ENCODE measurements around the gene DEFB108B. TPM values are rescaled to one million over a fixed set of nuclear protein-coding genes. Genes with fewer than 3 reads are reported as not detected.
"Not testable (repeated sequence)": the region's sequence is repeated elsewhere in the genome, so short reads cannot be mapped to it uniquely, and the experiment has no call there.

Gene DEFB108B
- not detected in 2 replicates for total RNA-seq

- intact Hi-C loops (cut with micrococcal nuclease): not testable (repeated sequence)
Measured at GRCh38 chr11:71832811-71833210, at the start of gene DEFB108B. TSS of gene DEFB108B (plus strand) at chr11:71833200. CDS start at chr11:71833200, 0 bp downstream.

- intact Hi-C loops (cut with micrococcal nuclease): loop anchor here (2.0 kb wide), 2 partner anchors 317 to 1515 kb away; partner anchors contain the start of genes LAMTOR1 and PPFIA1
Measured at GRCh38 chr11:71786114-71786847, 46.7 kb upstream of the DEFB108B start.

GRCh38 chr11:71786848-71787097 is 46.2 kb upstream of the DEFB108B start:
- intact Hi-C loops (cut with micrococcal nuclease): loop anchor here (1.0 to 2.0 kb wide), 8 partner anchors 14 to 1516 kb away; partner anchors contain the start of genes CLPB, DHCR7, LAMTOR1 and LRRC51

- intact Hi-C loops (cut with micrococcal nuclease): loop anchor here (1.0 to 2.0 kb wide), 8 partner anchors 13 to 1516 kb away; partner anchors contain the start of genes CLPB, DHCR7, LAMTOR1 and LRRC51
Measured at GRCh38 chr11:71787098-71787823, 45.7 kb upstream of the DEFB108B start.

GRCh38 chr11:71787824-71788454 is 45.1 kb upstream of the DEFB108B start:
- intact Hi-C loops (cut with micrococcal nuclease): loop anchor here (1.0 to 2.0 kb wide), 8 partner anchors 12 to 1517 kb away; partner anchors contain the start of genes CLPB, DHCR7, LAMTOR1 and LRRC51

GRCh38 chr11:71789444-71790196 is 43.4 kb upstream of the DEFB108B start:
- intact Hi-C loops (cut with micrococcal nuclease): not testable (repeated sequence)

GRCh38 chr11:71791111-71791510 is 41.9 kb upstream of the DEFB108B start:
- intact Hi-C loops (cut with micrococcal nuclease): not testable (repeated sequence)

GRCh38 chr11:71792621-71793235 is 40.3 kb upstream of the DEFB108B start:
- intact Hi-C loops (cut with micrococcal nuclease): loop anchor here (1.0 to 2.0 kb wide), 2 partner anchors 21 to 72 kb away; no protein-coding TSS in a partner anchor

- intact Hi-C loops (cut with micrococcal nuclease): not testable (repeated sequence)
Measured at GRCh38 chr11:71794386-71795040, 38.5 kb upstream of the DEFB108B start.

- intact Hi-C loops (cut with micrococcal nuclease): not testable (repeated sequence)
Measured at GRCh38 chr11:71795236-71795635, 37.8 kb upstream of the DEFB108B start.

- intact Hi-C loops (cut with micrococcal nuclease): not testable (repeated sequence)
Measured at GRCh38 chr11:71796016-71796415, 37.0 kb upstream of the DEFB108B start.

- intact Hi-C loops (cut with micrococcal nuclease): not testable (repeated sequence)
Measured at GRCh38 chr11:71796781-71797180, 36.2 kb upstream of the DEFB108B start.

- intact Hi-C loops (cut with micrococcal nuclease): loop anchor here (1.0 kb wide), 2 partner anchors 12 to 14 kb away; no protein-coding TSS in a partner anchor
Measured at GRCh38 chr11:71799556-71800128, 33.4 kb upstream of the DEFB108B start.

- intact Hi-C loops (cut with micrococcal nuclease): loop anchor here (1.0 kb wide), 2 partner anchors 13 kb away; no protein-coding TSS in a partner anchor
Measured at GRCh38 chr11:71800335-71800953, 32.6 kb upstream of the DEFB108B start.

GRCh38 chr11:71801026-71801425 is 32.0 kb upstream of the DEFB108B start:
- intact Hi-C loops (cut with micrococcal nuclease): not testable (repeated sequence)

- intact Hi-C loops (cut with micrococcal nuclease): not testable (repeated sequence)
Measured at GRCh38 chr11:71802874-71803273, 30.1 kb upstream of the DEFB108B start.

GRCh38 chr11:71804158-71804947 is 28.6 kb upstream of the DEFB108B start:
- intact Hi-C loops (cut with micrococcal nuclease): not testable (repeated sequence)

GRCh38 chr11:71812529-71812928 is 20.5 kb upstream of the DEFB108B start:
- intact Hi-C loops (cut with micrococcal nuclease): not testable (repeated sequence)
